HG02840 (cell line): Measurements from ENCODE around the gene MIA2.

ENCODE experiments used
- ATAC-seq: cut with Tn5 transposase; IDR thresholded peaks from one replicate; pipeline ENCODE4 v1.9.1; 2021; ENCODE audit warnings: mild to moderate bottlenecking, moderate library complexity, moderate number of reproducible peaks; ENCODE audit not compliant: unreplicated experiment, low FRiP score

Gene MIA2

GRCh38 chr14:39431416-39432178, 197.9 kb downstream of the MIA2 start:
- peak; percentile 13 for ATAC-seq

DNA sequence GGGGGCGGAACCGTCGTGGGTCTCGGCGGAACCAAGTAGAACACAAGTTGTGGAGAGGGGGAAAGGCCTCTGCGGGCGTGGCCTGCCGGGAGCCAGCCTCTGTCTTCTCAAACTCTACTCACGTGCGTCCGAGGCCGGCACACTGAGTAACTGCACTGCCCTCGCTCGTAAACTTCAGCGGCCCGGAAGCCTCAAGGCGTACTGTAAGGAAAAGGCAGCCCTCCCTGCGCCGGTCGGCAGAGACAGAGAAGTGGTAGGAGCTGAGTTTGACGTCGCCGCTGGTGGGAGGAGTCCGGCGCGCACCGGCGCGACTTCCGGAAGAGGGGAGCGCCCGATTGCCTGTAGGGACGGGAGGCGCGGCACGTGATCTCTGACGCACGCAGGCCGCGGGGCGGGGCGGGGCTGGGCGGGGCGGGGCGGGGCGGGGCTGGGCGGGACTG, 198.5 kb downstream of the MIA2 start, which contains the start of gene FBXO33:
Gene FBXO33 (minus strand): TSS at position 255 of the 440 bp plus-strand sequence. CDS start 271 bp downstream, outside the sequence.
- peak; percentile 89 for ATAC-seq

DNA sequence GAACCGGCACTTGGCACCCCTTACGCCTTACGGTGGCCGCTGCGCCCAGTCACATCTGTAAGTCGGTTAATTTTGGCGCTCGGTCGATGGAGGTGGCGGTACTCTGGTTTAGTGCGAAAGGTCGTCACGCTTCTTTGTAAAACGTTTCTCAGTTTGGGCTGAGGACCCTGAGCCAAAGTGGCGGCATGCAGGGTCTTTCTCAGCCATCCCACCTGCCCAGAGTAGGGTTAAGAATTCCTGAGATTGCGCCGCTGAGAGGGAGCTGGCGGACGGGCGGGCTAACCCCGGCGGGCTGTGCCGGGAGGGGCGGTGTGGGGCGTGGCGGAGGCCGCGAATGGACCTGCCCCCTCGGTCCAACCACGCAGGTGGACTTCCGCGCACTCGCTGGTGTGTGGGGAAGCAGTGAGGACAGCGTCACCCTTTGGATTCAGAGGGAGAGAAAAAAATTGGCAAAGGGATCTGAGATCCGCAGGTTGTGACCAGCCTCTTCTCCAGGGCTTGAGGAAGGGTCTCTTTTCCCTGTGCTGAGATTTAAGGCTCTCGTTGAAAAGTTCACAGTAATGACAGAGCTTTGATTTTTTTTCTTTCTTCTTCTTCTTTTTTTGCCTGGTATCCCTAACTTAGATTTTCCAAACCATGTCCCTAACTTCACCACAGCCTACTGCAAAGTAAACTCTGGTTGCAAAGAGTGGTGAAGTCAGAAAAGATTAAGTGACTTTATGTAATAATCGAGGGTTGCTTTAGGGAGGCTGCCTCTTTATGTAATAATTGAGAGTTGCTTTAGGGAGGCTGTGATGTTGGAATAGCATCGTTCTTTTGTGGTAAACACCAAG, 199.1 kb downstream of the MIA2 start:
- ATAC-seq = peak; percentile 60

- no peak for ATAC-seq
Observed at GRCh38 chr14:39433452-39433813, 199.7 kb downstream of the MIA2 start.

GRCh38 chr14:39434401-39434800, 200.7 kb downstream of the MIA2 start:
- no peak for ATAC-seq

GRCh38 chr14:39435241-39435640, 201.5 kb downstream of the MIA2 start:
- no peak for ATAC-seq
